ENCODE data around the gene BAIAP3. TPM values are rescaled to one million over a fixed set of nuclear protein-coding genes. Genes with fewer than 3 reads are reported as not detected.
A peak's percentile ranks its signal among the peaks of the same experiment; 100 is the strongest.

Gene BAIAP3
- polyA plus RNA-seq, 1 experiment: 0.19 TPM

- no peak for TF ChIP-seq CTCF (IDR thresholded peaks at IDR 0.05; ENCODE audit: low read depth, low read length)
- DNase-seq (ENCODE audit: low read depth, low spot score): no peak
- ChIA-PET CTCF (no interaction called here), POLR2A (no interaction called here)
- H3K27me3 ChIP-seq (ENCODE audit: control insufficient read depth, insufficient read depth, low read length): no peaks in the 10 kb centered on the region
- no peak overlapping the region for H3K27ac ChIP-seq (ENCODE audit: low read depth, low read length)
- H3K9me3 ChIP-seq (ENCODE audit: control insufficient read depth, insufficient read depth, low read length): no peaks in the 10 kb centered on the region
- H3K4me3 ChIP-seq (ENCODE audit: low read depth, low read length): no peak overlapping the region
Measured at GRCh38 chr16:1306334-1306733, 27.1 kb upstream of the BAIAP3 start.

- CTCF ChIA-PET: no interaction called here
- Histone ChIP-seq H3K4me3 (ENCODE audit: low read depth, low read length) (peak overlapping the region; percentile 63), H3K27ac (ENCODE audit: low read depth, low read length) (no peak overlapping the region), H3K9me3 (ENCODE audit: control insufficient read depth, insufficient read depth, low read length) (no peaks in the 10 kb centered on the region; the same call in 1 of the 2 replicates), H3K27me3 (ENCODE audit: control insufficient read depth, insufficient read depth, low read length) (no peaks in the 10 kb centered on the region)
- no peak for DNase-seq (ENCODE audit: low read depth, low spot score)
- POLR2A ChIA-PET: interaction anchor here (0.7 to 1.2 kb wide), 3 partner anchors 14 to 302 kb away, joined by 3 to 5 read pairs (median 4); no protein-coding TSS in a partner anchor
- no peak for TF ChIP-seq CTCF (IDR thresholded peaks at IDR 0.05; ENCODE audit: low read depth, low read length)
Measured at GRCh38 chr16:1308036-1308976, 25.1 kb upstream of the BAIAP3 start.

GRCh38 chr16:1308977-1309885, 24.2 kb upstream of the BAIAP3 start, which contains the start of gene UBE2I:
Gene UBE2I, plus strand, starts transcription at chr16:1309636. Its CDS starts 4,395 bp downstream, at chr16:1314031.
- Histone ChIP-seq H3K4me3 (ENCODE audit: low read depth, low read length) (peak within 1 kb of the TSS; percentile 63), H3K27ac (ENCODE audit: low read depth, low read length) (peak within 1 kb of the TSS; percentile 98), H3K27me3 (ENCODE audit: control insufficient read depth, insufficient read depth, low read length) (no peaks in the 10 kb centered on the region), H3K9me3 (ENCODE audit: control insufficient read depth, insufficient read depth, low read length) (no peaks in the 10 kb centered on the region; the same call in 1 of the 2 replicates)
- ChIA-PET POLR2A (interaction anchor here (0.6 to 1.2 kb wide), 6 partner anchors 15 to 1713 kb away, joined by 3 to 5 read pairs (median 4); partner anchors contain the start of gene BAIAP3), CTCF (no interaction called here)
- no peak for TF ChIP-seq CTCF (IDR thresholded peaks at IDR 0.05; ENCODE audit: low read depth, low read length)
- peak; percentile 94 for DNase-seq (ENCODE audit: low read depth, low spot score)

GRCh38 chr16:1309888-1310831, 23.3 kb upstream of the BAIAP3 start:
- ChIA-PET POLR2A (interaction anchor here (1.0 kb wide), 2 partner anchors 23 to 28 kb away, joined by 3 read pairs; partner anchors contain the start of gene BAIAP3), CTCF (no interaction called here)
- Histone ChIP-seq H3K27ac (ENCODE audit: low read depth, low read length) (no peak overlapping the region), H3K4me3 (ENCODE audit: low read depth, low read length) (peak overlapping the region; percentile 63), H3K9me3 (ENCODE audit: control insufficient read depth, insufficient read depth, low read length) (no peaks in the 10 kb centered on the region; the same call in 1 of the 2 replicates), H3K27me3 (ENCODE audit: control insufficient read depth, insufficient read depth, low read length) (no peaks in the 10 kb centered on the region)
- no peak for TF ChIP-seq CTCF (IDR thresholded peaks at IDR 0.05; ENCODE audit: low read depth, low read length)
- DNase-seq (ENCODE audit: low read depth, low spot score): no peak
